DMS53 treated with DMSO at 0.1 percent for 48 hours (cell line): Measurements from ENCODE around the gene GOLGA7B.

Source experiments
- DNase-seq: peaks from one replicate; lab custom pipeline; 2025; ENCODE audit not compliant: unreplicated experiment; lab: John Stamatoyannopoulos, UW

GOLGA7B gene

DNA sequence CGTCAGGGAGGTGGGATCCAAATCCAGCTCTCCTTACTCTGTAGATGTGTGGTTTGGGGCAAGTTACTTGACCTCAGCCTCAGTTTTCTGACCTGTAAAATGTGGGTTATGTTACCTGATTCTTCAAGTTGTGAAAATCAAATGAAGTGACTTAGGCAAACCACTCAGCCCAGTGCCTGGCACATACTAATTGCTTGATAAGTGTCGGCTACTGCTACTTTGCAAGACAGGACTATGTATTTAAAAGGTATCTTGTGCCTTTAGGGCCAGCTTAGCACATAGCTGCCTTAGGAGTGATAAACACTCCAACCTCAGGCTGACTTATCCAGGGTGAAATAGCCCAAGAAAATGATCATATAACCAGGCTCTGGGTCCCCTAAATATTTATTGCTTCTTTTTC lies 42.9 kb downstream of the GOLGA7B start:
- DNase-seq: no peak

- no peak for DNase-seq
These were observed 43.3 kb downstream of the GOLGA7B start for GRCh38 chr10:97892939-97893338.

DNA sequence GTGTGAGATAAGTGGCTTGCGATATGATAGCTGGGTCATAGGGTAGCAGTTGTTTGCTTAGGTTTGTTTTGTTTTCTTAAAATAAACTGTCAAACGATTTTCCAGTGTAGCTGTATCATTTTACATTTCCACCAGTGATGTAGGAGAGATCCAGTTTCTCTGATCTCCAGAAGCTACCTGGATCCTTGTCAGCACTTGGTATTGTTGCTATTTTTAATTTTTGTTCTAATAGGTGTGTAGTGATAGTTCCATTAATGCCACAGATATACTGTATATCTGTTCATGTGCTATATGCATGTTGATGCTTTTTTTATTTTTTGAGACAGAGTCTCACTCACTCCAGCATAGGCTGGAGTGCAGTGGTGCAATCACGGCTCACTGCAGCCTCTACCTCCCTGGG lies 44.4 kb downstream of the GOLGA7B start:
- peak; percentile 29 for DNase-seq

- DNase-seq: no peak
These were observed 45.4 kb downstream of the GOLGA7B start for GRCh38 chr10:97895084-97895483.

GRCh38 chr10:97895915-97896314 lies 46.3 kb downstream of the GOLGA7B start:
- DNase-seq: no peak

DNA sequence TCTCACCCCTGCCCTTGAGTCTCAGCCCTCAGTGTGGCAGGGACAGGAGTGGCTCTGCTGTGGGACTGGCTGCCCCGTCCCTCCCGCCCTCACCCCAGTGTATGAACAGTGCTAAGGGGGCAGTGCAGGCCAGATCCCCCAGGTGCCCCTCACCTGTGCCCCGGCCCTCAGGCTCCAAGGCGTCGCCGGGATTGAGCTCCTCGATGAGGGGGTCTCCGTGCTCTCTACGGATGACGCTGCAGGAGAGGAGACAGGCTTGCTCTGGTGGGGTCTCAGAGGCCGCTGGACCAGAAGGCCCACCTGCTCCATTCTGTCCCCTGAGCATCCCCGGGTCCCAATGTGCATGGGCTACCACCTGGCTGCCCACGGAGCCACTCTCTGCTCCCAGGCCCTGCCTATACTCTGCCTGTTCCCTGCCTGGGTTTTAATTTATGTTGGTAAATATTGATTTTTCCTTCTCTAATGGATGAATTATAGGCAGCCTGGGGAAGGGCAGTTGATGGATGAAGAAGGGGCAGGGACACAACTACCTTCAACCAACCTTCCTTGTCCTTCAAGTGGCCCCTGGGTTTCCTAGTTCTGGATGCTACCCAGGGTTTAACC lies 47.2 kb downstream of the GOLGA7B start:
- DNase-seq: no peak

DNA sequence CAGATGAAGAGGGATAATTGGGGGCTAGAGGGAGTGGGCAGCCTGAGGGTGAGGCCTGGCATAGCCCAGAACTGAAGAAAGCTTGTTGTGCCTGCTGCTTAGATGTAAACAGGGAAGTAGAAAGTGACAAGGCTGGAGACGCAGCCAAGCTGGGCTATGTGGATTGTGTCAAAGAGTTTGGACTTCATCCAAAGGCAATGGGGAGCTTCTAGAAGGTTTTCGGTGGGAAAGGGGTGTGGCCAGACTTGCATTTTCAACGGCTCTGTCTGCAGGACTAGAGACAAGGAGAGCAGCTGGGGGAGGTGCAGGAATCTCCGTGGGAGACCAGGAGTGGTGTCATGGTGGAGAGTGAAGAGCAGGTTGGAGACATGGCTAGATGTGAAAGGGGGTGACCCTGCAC lies 48.8 kb downstream of the GOLGA7B start:
- DNase-seq: no peak

- no peak for DNase-seq
These were observed 51.7 kb downstream of the GOLGA7B start for GRCh38 chr10:97901381-97901780.

- DNase-seq: no peak
These were observed 53.7 kb downstream of the GOLGA7B start for GRCh38 chr10:97903128-97904017.

DNA sequence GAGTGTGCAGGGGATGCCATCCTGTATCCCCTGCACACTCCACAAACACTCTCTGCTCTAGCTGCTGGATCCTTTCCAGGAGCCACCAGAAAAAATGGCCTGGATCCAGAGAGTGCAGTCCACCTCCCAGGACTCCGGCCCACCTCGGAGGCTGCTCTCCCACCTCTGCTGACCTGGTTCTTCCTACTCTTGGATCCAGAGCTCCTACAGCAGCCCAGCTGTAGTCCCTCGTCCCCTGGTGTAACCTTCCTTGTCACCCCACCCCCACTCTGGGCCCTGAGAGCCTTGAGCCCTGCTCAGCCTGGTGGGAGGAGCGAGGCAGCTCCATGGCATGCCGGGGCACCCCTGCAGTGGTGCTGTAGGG lies 54.4 kb downstream of the GOLGA7B start:
- no peak for DNase-seq

- no peak for DNase-seq
These were observed 54.9 kb downstream of the GOLGA7B start for GRCh38 chr10:97904576-97904975.

DNA sequence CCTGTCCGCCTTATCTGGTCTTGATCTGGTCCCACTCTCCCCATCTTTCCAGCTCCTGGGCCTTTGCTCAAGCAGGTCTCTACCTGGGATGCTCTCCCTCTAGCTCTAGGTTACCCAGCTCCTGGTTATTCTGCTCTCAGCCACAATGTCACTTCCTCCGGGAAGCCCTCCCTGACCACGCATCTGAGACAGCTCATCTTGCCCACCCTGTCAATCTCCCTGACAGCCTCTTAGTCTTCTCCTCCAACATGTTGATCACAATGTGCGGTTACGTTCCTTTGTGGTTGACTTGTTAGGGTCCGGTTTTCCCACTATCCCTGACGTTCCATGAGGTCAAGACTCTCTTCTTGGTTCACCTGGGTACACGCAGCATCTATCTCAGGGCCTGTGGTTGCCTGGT lies 55.6 kb downstream of the GOLGA7B start:
- DNase-seq: no peak

DNA sequence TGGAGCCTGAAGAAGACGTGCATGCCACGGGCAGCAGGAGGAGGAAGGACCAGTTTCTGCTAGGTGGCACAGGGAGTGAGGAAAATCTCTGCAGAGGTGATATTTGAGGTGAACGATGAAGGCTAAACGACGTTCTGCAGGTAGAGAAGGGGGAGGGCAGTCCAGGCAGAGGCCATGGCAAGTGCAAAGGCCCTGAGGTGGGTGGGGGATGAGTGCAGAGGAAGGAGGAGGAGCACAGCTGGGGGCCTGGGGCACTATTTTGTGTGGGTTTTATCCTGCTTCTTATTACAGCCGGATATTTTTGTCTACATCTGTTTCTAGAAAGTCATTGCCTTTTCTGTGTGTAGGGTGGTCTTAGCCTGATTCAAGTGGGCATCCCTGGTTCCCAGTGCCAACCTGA lies 57.6 kb downstream of the GOLGA7B start:
- DNase-seq: no peak

GRCh38 chr10:97907830-97908229 lies 58.2 kb downstream of the GOLGA7B start:
- DNase-seq: no peak

GRCh38 chr10:97910661-97911060 lies 61.0 kb downstream of the GOLGA7B start:
- no peak for DNase-seq

GRCh38 chr10:97911217-97911616 lies 61.6 kb downstream of the GOLGA7B start:
- no peak for DNase-seq

GRCh38 chr10:97913193-97913592 lies 63.5 kb downstream of the GOLGA7B start:
- DNase-seq: no peak

DNA sequence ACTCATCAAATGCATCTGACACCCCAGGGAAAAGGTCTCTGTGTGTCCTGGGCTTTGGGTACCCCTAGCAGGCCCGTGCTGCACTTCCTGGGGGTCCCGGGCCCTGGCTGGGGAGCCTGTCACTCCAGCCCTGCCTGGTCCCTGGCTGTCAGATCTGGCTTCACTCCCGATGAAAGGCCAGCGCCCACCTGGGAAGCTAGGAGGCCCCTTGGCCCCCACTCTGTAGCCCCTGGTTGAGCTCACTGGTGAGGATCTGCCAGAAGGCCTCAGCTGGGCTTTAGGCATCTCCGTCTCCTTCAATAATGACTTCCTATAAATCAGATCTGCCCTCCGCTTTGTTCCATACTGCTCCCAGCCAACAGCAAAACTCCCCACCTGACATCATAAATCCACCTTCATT lies 64.0 kb downstream of the GOLGA7B start:
- DNase-seq: no peak

DNA sequence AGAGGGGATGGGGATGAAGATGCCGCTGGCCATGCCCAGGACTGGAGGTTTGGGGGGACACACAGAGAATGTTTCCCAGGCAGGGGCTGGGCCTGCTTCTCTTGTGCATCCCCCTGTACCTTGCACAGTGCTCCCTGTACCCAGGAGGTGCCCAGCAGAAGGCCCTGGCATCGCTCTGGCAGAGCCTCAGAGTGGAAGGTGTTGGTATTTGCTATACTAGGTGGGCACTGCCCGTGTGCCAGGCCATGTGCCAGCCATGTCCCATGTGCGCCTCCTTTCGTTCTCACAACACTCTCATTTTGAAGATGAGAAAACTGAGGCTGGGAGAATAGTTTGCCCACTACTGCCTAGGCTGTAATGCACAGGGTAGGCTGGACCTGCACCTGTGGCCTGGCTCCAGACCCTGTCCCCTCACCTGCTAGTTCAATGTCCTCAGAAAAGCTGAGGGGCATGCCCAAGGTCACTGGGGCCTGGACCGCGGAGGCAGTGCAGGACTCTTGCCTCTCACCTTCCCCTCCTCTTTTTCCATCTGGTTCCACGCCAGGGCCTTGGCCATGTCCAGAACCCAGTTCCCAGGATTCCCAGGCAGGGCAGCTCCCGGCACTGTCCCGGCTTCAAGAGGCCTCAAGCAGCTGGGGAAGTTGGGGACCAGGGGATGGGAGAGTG lies 64.7 kb downstream of the GOLGA7B start:
- no peak for DNase-seq

- peak; percentile 91 for DNase-seq
These were observed 65.2 kb downstream of the GOLGA7B start for GRCh38 chr10:97914837-97915211.

- no peak for DNase-seq
These were observed 65.9 kb downstream of the GOLGA7B start for GRCh38 chr10:97915346-97916131.
